Spleen (tissue), 11 donors: Measurements from ENCODE around the gene CC2D1B. TPM values are rescaled to one million over a fixed set of nuclear protein-coding genes. Genes with fewer than 3 reads are reported as not detected.

Source experiments
- DNase-seq: peaks from one replicate; pipeline ENCODE4 v3.0.0-alpha.2; 2020
- H3K27ac ChIP-seq, 8 donors: fragments of 200-600 bp; sonication (generic) in 7 of 8; 1 replicate in 4 of 8; 2 replicates in 4 of 8; pipeline versions ENCODE4 v1.5.0 to v1.8.0; 2016 to 2021; ENCODE audit warnings: inconsistent platforms in 4 of 8, mild to moderate bottlenecking in 4 of 8, moderate library complexity in 1 of 8
- H3K27me3 ChIP-seq, 7 donors: fragments of 200-600 bp; sonication (generic) in 6 of 7; replicated peaks in 1 of 7; 1 replicate in 4 of 7; 2 replicates in 3 of 7; pipeline versions ENCODE4 v1.5.0 to v1.8.0; 2016 to 2021; ENCODE audit warnings: inconsistent platforms in 3 of 7, mild to moderate bottlenecking in 1 of 7
- H3K36me3 ChIP-seq, 6 donors: fragments of 200-600 bp; sonication (generic) in 5 of 6; 1 replicate in 4 of 6; 2 replicates in 2 of 6; pipeline versions ENCODE4 v1.5.0 to v1.8.0; 2016 to 2021; ENCODE audit warnings: inconsistent platforms in 2 of 6
- H3K4me1 ChIP-seq, 6 donors: fragments of 200-600 bp; sonication (generic) in 5 of 6; 1 replicate in 3 of 6; 2 replicates in 3 of 6; pipeline versions ENCODE4 v1.5.0 to v1.8.0; 2016 to 2021; ENCODE audit warnings: inconsistent platforms in 3 of 6
- H3K4me3 ChIP-seq, 8 donors: fragments of 200-600 bp; sonication (generic) in 7 of 8; 1 replicate in 4 of 8; 2 replicates in 4 of 8; pipeline versions ENCODE4 v1.5.0 to v1.8.0; 2016 to 2021; ENCODE audit warnings: inconsistent platforms in 4 of 8, mild to moderate bottlenecking in 4 of 8, moderate library complexity in 2 of 8
- H3K9me3 ChIP-seq, 8 donors: fragments of 200-600 bp; sonication (generic) in 7 of 8; 1 replicate in 4 of 8; 2 replicates in 4 of 8; pipeline versions ENCODE4 v1.5.0 to v1.8.0; 2016 to 2021; ENCODE audit warnings: inconsistent platforms in 4 of 8
- POLR2A ChIP-seq, 3 donors: fragments of 450-650 bp; IDR thresholded peaks; one replicate each; pipeline ENCODE4 v1.5.1; 2017; ENCODE audit warnings: antibody characterized with exemption in 3 of 3, mild to moderate bottlenecking in 1 of 3
- POLR2AphosphoS5 ChIP-seq, 3 donors: sonication (generic); formaldehyde crosslinking; IDR thresholded peaks; one replicate each; pipeline ENCODE4 v1.5.1; 2017; ENCODE audit warnings: antibody characterized with exemption in 3 of 3
- WGBS, 5 donors: extraction: QIAGEN DNeasy Blood & Tissue Kit in 3 of 5; methylation state at CpG; one replicate each; pipeline versions ENCODE4 v1.1.5 to v1.1.7; 2013 to 2018; 5-methylcytosine and 5-hydroxymethylcytosine counted together
- intact Hi-C: fragments of 100-400 bp; cut with DNase I; formaldehyde crosslinking; loops from one replicate; pipeline ENCODE4 v1.15.0; 2023; ENCODE audit warnings: low total_unique reads
- polyA plus RNA-seq, 3 donors: library from polyadenylated mRNA; stranded (reverse); fragments of 200-250 nt; gene quantifications; one replicate each; pipeline ENCODE4 v1.2.1, GENCODE V29; 2013
- total RNA-seq, 7 donors: library from RNA; depleted of rRNA in 3 of 7; stranded (reverse); fragments of >200 nt in 3 of 7; fragmentation: NEBNext Ultra II Directional in 4 of 7; extraction: Animal tissue kit (Norgen Biotek cat#: 25700) in 4 of 7; gene quantifications; one replicate each; pipeline versions ENCODE4 v1.1.0 to v1.2.1, GENCODE V29; 2016 to 2021
- TF ChIP-seq, protein P1 (sequence below), 11 experiments: fragments of 200-600 bp in 7 of 11; fragments of 450-650 bp in 4 of 11; sonication (generic) in 4 of 11; IDR thresholded peaks in 8 of 11; conservative IDR thresholded peaks in 3 of 11; 1 replicate in 7 of 11; 2 replicates in 4 of 11; pipeline versions ENCODE4 v1.4.0 to v1.8.0; 2016 to 2021; ENCODE audit warnings: antibody characterized with exemption in 11 of 11, inconsistent platforms in 4 of 11, mild to moderate bottlenecking in 1 of 11
- donor health status: healthy with polysubstance abuse.
- donor health status: DM: no; HTN: no; CAD: no; lungs with moderate emphysema.
- donor health status: DM: no; HTN: no; CAD: no.
- donor health status: Bipolar disorder and iron deficiency.
- donor health status: healthy.
- donor health status: DM: no; HTN: no; CAD: no.
- donor health status: DM: yes; HTN: yes; CAD: no.

The CC2D1B gene
- total and polyA plus RNA-seq, 10 donors = 14.8 to 44.0 (median 33.1) TPM

DNA sequence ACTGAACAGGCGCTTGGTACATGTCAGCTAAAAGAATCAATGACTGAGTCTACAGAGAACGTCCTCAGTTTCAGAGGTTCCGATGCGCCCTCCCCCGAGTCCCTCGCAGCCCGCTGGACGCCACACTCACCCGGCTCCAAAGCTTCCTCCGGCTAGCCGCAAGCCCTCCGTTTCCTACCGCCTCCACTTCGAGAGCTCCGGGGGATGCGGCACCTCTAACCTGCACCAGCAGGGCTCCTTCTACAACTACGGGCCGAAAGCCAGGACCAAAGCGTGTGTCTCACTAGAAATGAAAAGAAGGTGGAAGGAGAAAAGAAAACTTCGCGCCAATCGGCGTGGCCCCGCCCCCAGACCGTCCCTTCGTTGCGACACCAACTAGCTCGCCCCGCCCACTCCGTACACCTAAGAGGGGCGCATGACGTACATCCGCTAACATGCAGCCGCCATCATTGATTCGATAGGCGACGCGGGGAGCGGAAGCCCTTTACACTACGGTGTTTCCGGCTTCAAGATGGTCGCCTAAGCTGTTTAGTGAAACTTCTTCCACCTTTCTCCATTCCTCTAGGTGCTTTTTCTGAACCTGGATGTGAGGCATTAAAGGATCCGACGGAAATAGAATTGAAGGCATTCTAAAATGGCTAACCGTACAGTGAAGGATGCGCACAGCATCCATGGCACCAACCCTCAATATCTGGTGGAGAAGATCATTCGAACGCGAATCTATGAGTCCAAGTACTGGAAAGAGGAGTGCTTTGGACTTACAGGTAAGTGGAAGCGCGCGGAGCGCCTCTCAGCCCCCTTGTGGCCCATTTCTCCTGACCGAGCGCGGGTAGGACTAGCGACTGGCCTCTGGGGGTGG, 38.3 kb upstream of the CC2D1B start, which contains the start of the genes ORC1 and PRPF38A:
Gene ORC1 (minus strand): TSS at position 308 of the 859 bp plus-strand sequence. CDS start 2,200 bp downstream, outside the sequence.
Gene PRPF38A (plus strand): TSS at position 487 of the 859 bp plus-strand sequence. CDS start 148 bp downstream, at position 635.
- H3K27me3 ChIP-seq = no peaks in the 10 kb centered on the region
- H3K36me3 ChIP-seq = peaks cover 3 to 49% (median 24%) of the 10 kb centered on the region in 6 donors
- intact Hi-C loops = no loop called here

DNA sequence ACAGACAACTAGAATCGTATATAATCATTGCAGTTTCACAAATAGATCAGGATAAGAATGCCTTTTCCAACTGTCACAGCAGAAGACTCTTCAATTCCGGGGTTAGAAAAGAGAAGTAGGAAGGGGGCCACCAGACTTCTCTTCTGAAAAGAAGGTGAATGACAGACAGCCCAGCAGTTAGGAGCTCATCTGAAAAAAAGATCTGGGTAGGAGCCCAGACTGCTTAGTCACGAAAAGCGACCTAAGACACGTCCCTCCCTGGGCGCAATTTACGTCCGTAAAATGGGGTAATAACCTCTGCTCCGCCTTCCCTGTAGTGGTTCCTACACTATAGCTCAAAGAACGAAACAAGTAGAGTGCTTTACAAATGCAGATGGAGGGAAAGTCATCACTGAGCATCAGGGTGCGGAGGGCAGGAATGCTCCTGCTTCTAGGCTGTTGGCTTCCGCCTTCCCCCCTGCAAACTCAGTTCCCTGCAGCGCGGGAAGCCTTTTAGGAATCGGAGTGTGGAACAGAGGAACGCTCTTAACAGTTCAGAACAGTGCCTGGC, 37.6 kb upstream of the CC2D1B start:
- Histone ChIP-seq H3K27ac (peak overlapping the region; percentile 36 to 96 (median 94)), H3K9me3 (no peaks in the 10 kb centered on the region), H3K4me3 (peak overlapping the region; percentile 61 to 90 (median 82)), H3K4me1 (peaks cover 15 to 53% (median 34%) of the 10 kb centered on the region in 6 donors), H3K27me3 (no peaks in the 10 kb centered on the region), H3K36me3 (peaks cover 1 to 46% (median 17%) of the 10 kb centered on the region in 6 donors)
- TF ChIP-seq POLR2A (IDR thresholded peaks at IDR 0.05) (no peak), POLR2AphosphoS5 (IDR thresholded peaks at IDR 0.05) (no peak)
- TF ChIP-seq, protein P1, sequence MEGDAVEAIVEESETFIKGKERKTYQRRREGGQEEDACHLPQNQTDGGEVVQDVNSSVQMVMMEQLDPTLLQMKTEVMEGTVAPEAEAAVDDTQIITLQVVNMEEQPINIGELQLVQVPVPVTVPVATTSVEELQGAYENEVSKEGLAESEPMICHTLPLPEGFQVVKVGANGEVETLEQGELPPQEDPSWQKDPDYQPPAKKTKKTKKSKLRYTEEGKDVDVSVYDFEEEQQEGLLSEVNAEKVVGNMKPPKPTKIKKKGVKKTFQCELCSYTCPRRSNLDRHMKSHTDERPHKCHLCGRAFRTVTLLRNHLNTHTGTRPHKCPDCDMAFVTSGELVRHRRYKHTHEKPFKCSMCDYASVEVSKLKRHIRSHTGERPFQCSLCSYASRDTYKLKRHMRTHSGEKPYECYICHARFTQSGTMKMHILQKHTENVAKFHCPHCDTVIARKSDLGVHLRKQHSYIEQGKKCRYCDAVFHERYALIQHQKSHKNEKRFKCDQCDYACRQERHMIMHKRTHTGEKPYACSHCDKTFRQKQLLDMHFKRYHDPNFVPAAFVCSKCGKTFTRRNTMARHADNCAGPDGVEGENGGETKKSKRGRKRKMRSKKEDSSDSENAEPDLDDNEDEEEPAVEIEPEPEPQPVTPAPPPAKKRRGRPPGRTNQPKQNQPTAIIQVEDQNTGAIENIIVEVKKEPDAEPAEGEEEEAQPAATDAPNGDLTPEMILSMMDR (IDR thresholded peaks at IDR 0.05 in 8 of 11, conservative IDR thresholded peaks at IDR 0.05 in 3 of 11) = no peak
- intact Hi-C loops = no loop called here
- DNase-seq = no peak
- 0 to 2% (median 1%) methylated on average over 16 of the region's 16 CpGs for WGBS, 5 donors

More for the DNA sequence above, 38.3 kb upstream of the CC2D1B start, which contains the start of the genes ORC1 and PRPF38A:
- H3K4me3 ChIP-seq = peak within 1 kb of the TSS; percentile 61 to 90 (median 82)
- H3K4me1 ChIP-seq = peaks cover 15 to 53% (median 34%) of the 10 kb centered on the region in 6 donors
- H3K9me3 ChIP-seq = no peaks in the 10 kb centered on the region
- TF ChIP-seq POLR2A (IDR thresholded peaks at IDR 0.05) = peak in 1 of 3 donors; percentile 31
- peak; percentile 92 to 96 (median 93) for TF ChIP-seq POLR2AphosphoS5 (IDR thresholded peaks at IDR 0.05)
- TF ChIP-seq, protein P1 (IDR thresholded peaks at IDR 0.05 in 8 of 11, conservative IDR thresholded peaks at IDR 0.05 in 3 of 11) = peak in 8 of 11 experiments; percentile 9 to 63 (median 46)
- 0% methylated on average over 53 to 57 of the region's 57 CpGs for WGBS, 5 donors
- peak; percentile 99 for DNase-seq
- H3K27ac ChIP-seq = peak within 1 kb of the TSS; percentile 80 to 96 (median 94)

DNA sequence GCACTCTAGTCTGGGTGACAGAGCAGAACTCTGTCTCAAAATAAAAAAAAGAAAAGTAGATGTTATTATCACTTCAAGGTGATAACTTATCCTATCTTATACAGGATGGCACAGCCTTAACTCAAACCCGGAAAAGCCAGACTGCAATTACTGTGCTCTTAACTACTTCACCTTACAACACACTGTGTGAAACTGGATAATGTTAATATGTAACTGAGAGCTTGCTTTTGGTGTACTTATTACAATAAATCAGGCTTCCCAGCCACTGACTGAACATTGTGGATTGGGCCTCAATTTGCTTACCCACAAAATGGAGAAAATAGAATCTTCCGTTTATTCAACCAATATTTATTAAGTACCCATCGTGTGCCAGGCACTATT, 36.8 kb upstream of the CC2D1B start:
- TF ChIP-seq, protein P1 (IDR thresholded peaks at IDR 0.05 in 8 of 11, conservative IDR thresholded peaks at IDR 0.05 in 3 of 11) = no peak
- no peak for TF ChIP-seq POLR2A (IDR thresholded peaks at IDR 0.05)
- no peak for TF ChIP-seq POLR2AphosphoS5 (IDR thresholded peaks at IDR 0.05)
- Histone ChIP-seq H3K27me3 (no peaks in the 10 kb centered on the region), H3K27ac (no peak overlapping the region), H3K9me3 (no peaks in the 10 kb centered on the region), H3K4me3 (peak overlapping the region in 2 of 8 donors; percentile 86 to 90), H3K4me1 (peaks cover 15 to 48% (median 32%) of the 10 kb centered on the region in 6 donors), H3K36me3 (peaks cover 0 to 40% (median 9%) of the 10 kb centered on the region in 6 donors)
- 65 to 77% (median 72%) methylated on average over 3 of the region's 3 CpGs for WGBS, 5 donors
- no peak for DNase-seq
- intact Hi-C loops = no loop called here
